Measurements from ENCODE around the gene TOP2B.

Gene TOP2B

GRCh38 chr3:25554376-25554775 is 110.3 kb downstream of the TOP2B start:
- DNase-seq = no peak

GRCh38 chr3:25552251-25552650 is 112.5 kb downstream of the TOP2B start:
- no peak for DNase-seq

- DNase-seq = no peak
Observed at GRCh38 chr3:25548836-25549235, 115.9 kb downstream of the TOP2B start.

- no peak for DNase-seq
Observed at GRCh38 chr3:25547943-25548674, 116.6 kb downstream of the TOP2B start.
